ENCODE results near the gene CCNC.

The CCNC gene

GRCh38 chr6:99568103-99568933, at the start of gene CCNC:
Gene CCNC, minus strand, starts transcription at chr6:99568660. Its CDS starts 133 bp downstream, at chr6:99568527.
- peak; percentile 75 to 93 for DNase-seq

DNA sequence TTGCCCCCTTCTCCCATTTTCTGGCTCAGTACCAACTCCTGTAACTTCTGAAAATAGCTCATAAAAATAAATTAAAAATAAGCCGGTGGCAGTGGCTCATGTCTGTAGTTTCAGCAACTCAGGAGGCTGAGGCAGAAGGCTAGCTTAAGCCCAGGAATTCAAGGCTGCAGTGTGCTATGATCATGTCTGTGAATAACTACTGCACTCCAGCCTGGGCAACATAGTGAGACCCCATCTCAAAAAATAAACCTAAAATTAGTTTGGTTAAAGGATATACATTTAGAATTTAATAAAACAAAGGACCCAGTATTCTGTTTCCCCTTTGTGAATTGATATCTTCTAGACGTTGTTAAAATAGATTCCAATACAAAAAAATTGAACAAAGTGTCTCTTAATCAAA, 48.7 kb upstream of the CCNC start:
- no peak for DNase-seq

DNA sequence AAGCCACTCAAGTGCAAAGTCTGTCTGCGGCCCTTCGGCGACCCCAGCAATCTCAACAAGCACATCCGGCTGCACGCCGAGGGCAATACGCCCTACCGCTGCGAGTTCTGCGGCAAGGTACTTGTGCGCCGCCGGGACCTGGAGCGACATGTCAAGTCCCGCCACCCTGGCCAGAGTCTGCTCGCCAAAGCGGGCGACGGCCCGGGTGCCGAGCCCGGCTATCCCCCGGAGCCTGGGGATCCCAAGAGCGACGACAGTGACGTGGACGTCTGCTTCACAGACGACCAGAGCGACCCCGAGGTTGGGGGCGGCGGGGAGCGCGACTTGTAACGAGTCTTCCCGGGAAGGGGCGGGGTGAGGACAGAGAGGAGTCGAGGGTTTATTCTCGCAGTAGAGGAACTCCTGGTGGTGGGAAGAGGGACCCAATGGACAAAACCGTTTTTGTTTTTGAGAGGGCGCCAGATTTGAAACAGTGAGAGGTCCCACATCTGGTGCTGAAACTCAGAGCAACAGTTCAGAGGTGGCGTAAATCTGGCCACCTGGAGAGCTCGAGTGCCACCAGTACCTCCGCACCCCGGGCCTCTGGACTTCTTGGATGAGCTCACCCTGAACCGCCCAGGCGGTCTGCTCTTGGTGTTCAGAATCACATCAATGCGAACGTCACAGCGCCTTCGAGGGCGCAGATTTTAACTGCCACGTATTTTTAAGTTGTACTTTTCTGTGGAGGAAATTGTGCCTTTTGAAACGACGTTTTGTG, 46.1 kb upstream of the CCNC start:
- DNase-seq, result no peak

DNA sequence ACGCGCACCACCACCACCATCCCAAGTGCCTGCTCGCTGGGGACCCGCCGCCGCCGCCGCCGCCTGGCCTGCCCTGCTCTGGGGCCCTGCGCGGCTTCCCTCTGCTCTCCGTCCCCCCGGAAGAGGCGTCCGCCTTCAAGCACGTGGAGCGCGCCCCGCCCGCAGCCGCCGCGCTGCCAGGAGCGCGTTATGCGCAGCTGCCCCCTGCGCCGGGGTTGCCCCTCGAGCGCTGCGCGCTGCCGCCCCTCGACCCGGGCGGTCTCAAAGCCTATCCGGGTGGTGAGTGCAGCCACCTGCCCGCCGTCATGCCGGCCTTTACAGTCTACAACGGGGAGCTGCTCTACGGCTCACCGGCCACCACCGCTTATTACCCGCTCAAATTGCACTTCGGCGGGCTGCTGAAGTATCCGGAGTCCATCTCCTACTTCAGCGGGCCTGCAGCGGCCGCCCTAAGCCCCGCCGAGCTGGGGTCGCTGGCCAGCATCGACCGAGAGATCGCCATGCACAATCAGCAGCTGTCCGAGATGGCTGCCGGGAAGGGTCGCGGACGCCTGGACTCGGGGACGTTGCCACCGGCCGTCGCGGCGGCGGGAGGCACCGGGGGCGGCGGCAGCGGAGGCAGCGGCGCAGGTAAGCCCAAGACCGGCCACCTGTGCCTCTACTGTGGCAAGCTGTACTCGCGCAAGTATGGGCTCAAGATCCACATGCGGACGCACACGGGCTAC, 45.4 kb upstream of the CCNC start:
- DNase-seq, result no peak

DNA sequence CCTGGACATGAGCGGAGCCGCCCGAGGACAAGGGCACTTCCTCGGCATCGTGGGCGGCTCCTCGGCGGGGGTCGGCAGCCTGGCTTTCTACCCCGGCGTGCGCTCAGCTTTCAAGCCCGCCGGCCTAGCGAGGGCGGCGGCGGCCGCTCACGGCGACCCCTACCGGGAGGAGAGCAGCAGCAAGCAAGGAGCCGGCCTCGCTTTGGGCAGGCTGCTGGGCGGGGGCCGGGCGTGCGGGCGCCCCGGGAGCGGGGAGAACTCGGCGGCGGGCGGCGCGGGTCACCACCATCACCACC, 44.9 kb upstream of the CCNC start:
- DNase-seq, result no peak

- DNase-seq, result no peak
These were observed 44.3 kb upstream of the CCNC start for GRCh38 chr6:99612551-99613408.

GRCh38 chr6:99611148-99611547, 42.7 kb upstream of the CCNC start:
- no peak for DNase-seq

GRCh38 chr6:99609905-99610489, 41.5 kb upstream of the CCNC start:
- no peak for DNase-seq

- no peak for DNase-seq
These were observed 40.5 kb upstream of the CCNC start for GRCh38 chr6:99608886-99609482.

DNA sequence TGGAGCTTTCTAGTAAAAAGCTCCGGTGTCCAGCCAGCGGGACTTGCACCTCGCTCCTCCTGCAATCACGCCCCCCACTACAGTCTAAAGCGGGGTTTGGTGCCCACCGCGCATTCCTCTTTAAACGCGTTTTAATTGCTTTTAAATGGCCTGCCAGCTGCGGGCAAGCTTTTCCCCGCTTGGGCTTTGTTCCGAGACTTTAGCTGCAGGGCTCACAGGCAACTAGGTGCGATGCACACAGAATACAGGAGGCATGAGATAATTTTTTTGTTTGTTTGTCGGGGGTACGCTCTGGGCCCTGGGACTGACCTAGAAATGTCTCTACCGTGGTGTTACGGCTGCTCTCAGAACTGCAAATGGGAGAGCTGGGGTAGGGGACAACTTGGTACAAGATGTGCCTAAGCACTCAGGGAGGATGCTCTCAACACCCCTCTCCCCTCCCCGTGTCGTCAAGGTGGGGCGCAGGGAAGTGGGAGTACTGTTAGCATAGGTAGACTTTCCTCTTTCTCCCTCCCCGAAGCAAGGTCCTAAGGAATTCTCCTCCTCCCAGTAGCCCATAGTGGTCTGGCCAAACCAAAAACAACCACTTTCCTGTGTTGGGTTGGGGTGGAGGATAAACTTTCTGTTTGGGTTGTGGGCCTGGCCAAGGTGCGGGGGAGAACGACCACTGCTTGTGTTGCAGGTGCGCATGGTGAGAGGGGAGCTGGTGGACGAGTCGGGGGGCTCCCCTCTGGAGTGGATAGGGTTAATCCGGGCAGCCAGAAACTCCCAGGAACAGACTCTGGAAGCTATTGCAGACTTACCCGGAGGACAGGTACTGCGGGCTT, 39.8 kb upstream of the CCNC start:
- no peak for DNase-seq

DNA sequence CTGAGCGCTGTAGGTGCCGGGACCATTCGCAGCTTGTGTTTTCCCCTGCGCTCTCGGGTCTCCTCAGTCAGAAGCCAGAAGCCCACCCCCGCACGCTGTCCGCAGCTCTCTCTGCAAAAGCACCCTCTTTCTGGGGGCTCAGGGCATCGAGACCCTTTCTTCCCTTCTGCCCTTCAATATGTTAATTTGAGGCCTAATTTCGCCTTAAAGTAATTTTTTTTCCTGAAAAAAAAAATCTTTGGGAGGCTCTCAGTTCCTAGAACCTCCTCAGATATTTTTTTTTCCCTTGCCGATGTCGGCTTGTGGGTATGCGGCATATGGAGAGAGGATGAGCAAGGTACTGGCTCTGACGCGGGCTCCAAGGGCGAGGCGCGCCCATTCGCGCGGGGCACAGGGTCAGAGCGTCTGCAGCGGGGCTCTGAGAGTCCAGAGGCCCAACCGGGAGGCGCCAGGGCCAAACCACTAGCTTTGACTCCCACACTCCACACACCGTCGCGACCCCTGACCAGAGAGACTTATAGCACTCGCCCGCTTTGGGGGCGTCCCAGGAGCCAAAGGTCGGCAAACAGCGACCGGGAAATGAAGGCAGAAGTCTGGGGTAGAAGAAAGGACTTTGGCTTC, 39.1 kb upstream of the CCNC start:
- no peak for DNase-seq

DNA sequence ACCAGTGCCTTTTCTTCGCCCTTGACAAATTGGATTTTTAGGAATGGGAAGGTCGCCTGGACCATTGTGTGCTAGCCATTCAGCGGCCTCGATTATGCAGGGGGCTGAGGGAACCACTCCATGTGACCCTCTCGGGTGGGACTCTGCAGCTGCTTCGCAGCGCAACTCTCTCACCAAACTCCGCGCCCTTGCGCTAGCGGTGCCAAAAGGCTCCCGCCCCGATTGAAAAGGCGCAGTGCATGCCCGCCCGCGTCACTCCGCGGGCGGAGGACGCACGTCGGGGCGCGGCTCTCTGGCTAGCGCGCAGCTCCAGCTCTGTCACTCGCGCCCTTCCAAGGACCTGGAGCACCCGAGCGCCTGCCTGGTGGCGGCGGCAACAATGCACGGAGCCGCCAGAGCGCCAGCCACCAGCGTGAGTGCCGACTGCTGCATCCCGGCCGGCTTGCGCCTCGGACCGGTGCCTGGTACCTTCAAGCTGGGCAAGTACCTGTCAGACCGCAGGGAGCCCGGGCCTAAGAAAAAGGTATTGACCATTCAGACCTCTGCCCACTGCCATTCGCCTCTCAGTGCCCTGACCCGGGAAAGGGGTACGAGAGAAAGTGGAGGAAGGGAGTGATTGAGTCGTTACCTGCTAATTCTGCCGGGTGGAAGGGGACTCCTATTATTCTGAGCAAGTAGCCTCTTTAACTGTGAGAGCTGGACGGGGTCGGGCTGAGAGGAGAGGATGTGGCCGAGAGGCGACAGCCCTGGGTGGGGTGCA, 38.4 kb upstream of the CCNC start, which contains the start of gene PRDM13:
TSS of gene PRDM13 (plus strand) at position 178 of the 760 bp plus-strand sequence. CDS start at position 380, 202 bp downstream.
- DNase-seq, result no peak

DNA sequence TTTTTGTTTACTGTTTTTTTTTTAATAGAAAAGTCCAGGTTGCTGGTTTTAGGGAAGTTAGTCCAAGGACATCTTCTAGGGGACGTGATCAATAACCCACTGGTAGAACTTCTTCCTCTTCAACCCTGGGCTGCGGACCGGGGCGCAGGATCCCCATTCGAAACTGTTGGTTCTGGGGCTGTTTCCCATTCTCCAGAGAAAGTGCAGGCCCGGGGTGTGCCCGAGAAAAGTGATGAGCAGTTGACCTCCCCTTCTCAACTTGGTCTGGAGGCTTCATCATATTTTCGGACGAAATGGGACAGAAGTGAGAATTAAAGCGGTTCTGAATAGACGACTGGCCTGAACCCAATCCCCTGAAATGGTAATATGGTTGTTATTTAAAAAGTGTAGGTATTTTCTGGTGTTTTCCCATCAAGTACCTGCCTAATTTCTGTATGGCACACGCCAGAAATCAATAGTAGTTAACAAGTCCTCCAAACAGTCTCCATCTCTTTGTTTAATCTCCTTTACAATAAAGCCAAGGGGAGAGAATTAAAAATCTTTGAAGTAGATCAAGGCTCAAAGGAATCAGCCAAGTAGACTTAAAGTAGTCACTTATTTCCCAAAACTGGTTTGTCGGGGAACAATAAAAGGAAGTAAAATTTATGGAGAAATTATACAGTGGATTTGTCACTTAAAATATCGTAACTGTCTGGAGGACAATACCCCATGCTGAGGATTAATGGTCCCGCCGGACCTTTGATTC, 37.6 kb upstream of the CCNC start:
- no peak for DNase-seq

- no peak for DNase-seq
These were observed 36.7 kb upstream of the CCNC start for GRCh38 chr6:99605074-99605734.

GRCh38 chr6:99604166-99605073, 36.0 kb upstream of the CCNC start:
- DNase-seq, result no peak

GRCh38 chr6:99603421-99604165, 35.1 kb upstream of the CCNC start:
- no peak for DNase-seq
